IPS DF 4.7 (cell line): ENCODE results near the gene CNTNAP4.
A peak's percentile ranks its signal among the peaks of the same experiment; 100 is the strongest.

Experiments used
- DNase-seq: peaks from one replicate; pipeline ENCODE4 v3.0.0-alpha.2; 2013; ENCODE audit warnings: low spot score; ENCODE audit errors: extremely low read depth

The CNTNAP4 gene

DNA sequence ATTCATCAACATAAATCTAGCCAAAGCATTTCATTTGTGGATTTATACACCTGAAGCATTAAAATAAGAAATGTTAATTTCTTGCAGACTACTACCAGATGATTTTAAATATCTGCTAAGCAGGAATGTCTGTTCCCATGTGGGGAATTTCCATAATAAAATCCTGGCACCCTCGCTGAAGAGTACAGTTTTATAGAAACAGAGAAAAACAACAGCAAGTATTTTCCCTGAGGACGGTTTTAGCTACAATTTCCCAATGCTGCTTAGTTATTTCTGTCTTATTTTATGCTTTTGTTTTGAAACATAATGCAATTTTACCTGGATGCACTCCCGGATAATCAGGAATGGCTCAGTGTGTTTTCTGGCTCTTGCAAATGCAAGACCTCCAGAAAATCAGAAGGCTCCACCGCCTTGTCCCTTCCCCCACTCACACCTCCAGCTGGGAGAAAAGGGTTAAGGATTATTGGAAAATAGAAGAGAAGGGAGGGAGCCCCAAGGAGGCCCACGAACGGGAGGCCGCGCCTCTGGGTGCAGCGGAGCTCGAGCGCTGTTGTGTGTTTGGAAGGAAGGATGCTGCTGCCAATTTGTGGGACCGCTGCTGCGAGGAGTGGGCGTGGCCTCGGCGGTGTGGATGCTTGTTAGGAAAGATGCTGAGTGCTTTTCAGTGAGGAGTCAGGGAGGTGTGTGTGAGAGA is at the start of gene CNTNAP4:
CNTNAP4 (plus strand) TSS at position 657 of the 694 bp plus-strand sequence. CDS start 262 bp downstream, outside the sequence.
- no peak for DNase-seq

DNA sequence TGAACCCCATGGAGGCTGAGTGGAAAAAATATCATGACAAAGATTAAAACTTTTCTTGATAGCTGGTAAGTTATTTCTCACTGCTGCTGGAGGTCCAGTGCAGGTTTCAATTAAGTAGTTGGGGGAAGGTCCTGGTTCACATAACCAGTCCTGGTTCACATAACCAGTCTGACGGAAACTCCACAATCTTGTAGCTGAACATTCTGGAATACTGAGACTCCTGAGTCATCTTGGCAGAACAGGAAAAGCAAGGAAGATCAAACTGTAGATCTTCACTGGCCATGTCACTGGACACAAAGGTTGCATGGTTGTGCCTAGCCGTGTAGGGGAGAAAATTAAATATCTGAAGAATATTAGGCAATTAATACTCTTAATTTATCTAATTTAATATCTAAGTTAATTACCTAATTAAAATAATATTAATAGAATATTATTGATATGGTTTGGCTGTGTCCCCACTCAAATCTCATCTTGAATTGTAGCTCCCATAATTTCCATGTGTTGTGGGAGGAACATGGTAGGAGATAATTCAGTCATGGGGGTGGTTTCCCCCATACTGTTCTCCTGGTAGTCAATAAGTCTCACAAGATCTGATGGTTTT is 48.6 kb upstream of the CNTNAP4 start:
- no peak for DNase-seq

DNA sequence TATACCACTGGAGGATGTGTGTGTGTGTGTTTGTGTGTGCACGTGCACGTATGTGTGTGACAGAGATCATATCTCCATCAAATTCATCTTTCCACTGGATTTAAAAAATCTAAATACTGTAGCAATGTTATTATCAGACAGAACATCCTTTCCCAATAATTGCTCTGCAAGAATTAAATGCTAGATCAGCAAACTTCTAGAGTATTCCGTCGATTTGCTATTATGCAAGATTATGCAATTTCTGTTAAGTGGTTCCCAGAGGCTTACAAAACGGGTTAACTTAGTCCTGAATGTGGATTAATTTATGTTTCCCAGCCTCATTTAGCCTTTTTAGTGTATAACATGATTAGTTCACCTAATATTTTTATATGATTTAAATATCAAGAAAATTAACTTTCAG is 44.5 kb upstream of the CNTNAP4 start:
- no peak for DNase-seq

DNA sequence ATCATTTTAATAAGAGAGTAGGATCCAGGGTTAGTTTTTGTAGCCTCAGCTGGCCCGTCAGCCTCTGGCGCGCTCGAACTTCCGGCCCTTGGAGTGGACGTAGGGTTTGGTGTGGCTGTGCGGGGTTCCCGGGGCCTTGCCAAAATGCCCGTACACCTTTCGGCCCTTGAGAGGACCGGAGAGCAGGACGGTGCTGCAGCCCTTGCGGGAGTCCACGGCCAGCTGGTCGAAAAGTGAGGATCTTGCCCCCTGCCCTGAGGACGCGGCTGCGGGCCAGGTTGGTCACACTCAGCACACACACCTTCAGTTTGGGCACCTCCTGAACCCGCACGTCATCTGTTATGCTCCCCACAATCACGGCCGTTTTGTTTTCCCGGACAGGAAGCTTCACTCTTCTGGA is 42.2 kb upstream of the CNTNAP4 start:
- DNase-seq, result no peak

DNA sequence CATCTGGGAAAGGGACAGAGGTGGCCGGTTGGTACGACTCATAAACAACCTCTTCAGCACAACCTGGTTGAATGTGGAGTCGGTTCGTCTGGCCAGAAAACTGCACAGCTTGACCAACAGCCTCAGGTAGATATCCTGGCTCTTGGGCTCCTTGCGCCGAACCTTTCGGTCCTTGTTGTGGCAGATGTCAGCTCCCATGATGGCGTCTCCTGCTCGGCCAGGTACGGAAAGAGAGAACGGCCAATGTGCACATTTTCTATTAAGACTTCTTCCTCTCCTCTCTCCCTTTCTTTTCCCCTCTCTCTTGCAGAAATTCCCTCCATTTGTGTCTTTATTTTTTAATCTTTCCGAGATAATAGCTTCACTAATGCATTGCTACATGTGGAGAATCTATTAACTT is 41.8 kb upstream of the CNTNAP4 start:
- no peak for DNase-seq

DNA sequence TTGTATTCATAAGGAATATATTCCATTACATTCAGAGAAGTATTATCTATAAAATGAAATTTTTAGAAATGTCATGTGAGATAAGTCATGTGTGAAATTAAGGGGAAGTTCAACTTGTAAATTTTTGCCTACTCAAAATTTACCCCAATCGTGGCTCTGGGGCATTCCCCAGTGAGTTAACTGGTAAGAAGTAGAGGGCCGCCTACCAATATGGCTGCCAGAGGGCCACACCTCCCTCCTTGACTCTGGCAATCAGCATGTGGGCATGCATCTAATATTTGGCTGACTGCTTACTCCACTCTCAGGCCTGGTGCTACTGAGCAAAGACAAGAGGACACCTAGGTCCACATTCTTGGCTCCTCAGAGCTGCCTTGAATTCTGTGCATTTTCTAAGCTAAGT is 39.7 kb upstream of the CNTNAP4 start:
- DNase-seq, result no peak

DNA sequence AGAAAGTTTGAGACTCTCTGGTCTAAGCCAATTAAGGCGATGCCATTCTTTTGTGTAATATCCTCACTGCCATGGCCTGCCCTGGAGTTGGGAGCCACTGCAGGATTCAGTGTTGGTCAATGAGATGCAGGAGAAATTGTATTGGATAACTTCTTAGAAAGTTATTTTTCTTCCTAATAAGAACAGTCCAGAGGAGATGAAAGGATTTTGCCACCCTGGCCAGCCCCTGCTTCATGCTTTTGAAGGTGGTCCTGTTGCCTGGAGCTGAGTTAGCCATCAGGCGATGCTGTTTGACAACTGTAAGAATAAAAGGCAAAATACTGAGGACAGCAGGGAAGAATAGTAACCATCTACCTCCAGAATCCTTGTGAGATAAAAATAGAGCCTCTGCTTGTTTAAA is 35.4 kb upstream of the CNTNAP4 start:
- no peak for DNase-seq

DNA sequence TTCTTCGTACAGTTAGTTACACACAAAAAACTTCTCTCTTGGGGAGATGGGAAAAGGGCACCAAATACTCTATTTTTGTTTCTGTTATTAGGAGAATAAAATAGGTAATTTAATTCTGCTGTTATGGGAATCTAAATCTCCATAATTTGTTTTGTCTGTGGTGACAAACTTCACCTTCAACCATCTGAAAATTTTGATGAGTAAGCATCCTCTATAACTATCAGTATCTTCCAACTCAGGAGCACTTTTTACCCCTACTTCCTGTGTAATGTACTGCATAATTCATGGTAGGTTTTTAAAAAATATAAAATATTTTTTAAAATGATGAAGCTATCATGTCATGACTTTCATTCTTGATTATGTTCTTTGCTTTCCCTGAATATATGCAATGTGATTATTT is 33.6 kb upstream of the CNTNAP4 start:
- no peak for DNase-seq

DNA sequence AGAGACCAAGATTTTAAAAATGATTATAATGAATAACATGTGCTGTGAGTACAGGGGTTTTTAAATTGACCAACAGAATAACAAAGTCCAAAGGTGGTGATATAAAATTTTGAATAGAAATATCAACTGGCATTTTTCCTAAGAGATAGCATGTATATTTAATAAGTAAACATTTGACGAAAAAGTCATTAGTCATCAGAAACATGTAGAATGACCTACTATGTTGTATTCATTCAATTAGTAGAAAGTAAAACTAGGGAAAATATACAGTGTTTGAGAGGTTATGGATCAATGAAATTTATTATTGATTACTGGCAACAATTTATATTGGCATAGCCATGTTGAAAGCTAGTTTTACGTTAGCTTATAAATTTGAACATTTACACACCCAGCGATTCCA is 30.6 kb upstream of the CNTNAP4 start:
- no peak for DNase-seq

DNA sequence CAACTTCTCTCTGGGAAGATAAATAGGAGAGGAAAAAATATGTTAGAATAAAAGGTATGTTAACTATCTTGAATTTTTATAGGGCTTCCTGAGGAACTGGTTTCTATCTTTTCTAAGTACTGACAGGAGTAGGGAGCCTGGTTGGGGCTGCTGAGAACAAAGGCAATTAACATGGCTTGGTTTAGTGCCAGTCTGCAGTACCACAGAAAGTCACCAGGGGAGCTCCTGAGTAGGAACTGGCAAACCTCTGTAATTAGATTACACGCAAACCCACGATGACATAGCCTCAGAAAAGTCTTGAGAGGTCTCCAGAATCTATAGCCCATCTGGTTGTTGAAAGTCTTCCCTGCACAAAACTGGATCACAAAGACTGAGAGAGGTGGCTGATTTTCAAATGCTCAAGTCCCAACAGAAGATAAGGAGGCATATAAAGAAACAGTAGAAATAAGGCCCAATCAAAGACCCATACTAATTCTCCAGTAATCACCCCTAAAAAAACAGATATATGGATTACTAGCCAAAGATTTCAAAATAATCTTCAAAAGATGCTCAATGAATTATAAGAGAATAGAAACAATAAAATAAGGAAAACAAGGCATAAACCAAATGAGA is 11.7 kb upstream of the CNTNAP4 start:
- peak; percentile 3 for DNase-seq

DNA sequence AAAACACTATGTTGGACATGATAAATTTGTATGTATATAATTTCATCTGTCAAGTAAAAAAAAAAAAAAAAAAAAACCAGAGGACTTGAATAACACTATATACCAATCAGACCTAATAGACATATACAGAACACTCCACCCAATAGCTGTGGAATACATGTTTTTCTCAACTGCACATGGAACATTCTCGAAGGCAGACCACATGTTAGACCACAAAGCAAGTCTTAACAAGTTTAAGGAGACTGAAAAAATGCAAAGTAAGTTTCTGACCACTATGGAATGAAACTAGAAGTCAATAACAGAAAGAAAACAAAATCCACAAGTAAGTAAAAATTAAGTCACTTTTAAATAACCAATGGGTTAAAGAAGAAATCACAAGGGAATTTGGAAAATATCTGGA is 8.4 kb upstream of the CNTNAP4 start:
- DNase-seq, result no peak

DNA sequence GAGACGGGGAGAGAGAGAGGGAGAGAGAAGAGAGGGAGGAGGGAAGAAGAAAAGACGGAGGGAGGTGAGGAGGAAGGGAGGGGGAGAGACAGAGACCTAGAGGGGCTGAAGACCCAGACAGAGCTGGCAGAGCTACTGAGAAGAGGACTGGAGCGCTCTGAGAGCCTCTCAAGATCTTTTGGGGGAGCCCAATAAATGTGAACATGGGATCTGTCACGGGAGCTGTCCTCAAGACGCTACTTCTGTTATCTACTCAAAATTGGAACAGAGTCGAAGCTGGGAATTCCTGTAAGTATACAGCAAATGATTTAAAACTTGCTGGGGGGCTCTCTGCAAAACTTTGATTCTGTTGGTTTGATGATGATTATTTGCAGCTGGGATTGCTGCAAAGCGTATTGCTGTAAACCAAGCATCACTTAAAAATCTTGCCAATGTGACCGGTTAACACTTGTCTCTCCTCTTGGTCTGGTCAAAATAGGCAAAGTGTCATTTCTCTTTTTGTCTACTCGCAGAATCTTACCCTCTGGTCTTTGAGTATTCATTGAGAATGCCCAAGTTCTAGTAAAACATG is 344 bp downstream of the CNTNAP4 start:
- no peak for DNase-seq

DNA sequence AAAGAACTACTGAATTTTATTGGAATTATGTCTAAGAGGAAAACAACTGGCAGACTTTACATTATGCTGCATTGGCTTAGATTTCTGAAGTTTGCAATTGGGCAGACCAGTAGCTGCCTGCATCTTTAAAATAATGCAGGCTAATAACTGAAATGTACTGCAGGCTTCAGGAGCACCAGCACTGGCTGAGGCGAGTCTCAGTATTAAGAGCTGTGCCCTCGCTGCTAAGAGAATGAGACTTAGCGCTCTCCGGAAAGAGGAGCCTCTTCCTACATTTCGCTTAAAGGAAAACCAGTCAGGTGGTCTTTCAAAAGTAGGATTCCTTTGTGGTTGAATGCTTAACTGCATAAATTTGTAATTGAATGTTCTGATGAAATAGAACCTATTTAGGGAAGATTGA is 885 bp downstream of the CNTNAP4 start:
- no peak for DNase-seq

DNA sequence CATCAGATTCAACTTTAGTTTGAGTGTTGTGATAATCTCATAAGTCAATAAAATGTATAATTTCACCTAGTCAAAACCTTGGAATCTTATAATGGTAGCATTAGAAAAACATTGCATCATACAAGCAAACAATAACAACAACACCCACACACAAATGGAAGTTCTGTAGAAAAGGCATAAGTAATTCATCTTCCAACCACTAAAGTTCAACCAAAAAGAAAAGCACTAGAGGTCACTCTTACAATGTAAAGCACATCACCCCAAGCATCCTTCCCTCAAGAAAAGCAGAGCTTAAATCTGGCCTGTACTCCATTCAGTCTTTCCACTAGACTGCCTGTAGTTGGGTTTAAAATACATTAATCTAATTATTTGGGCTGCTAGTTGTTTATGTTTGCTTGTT is 1.8 kb downstream of the CNTNAP4 start:
- DNase-seq, result no peak

DNA sequence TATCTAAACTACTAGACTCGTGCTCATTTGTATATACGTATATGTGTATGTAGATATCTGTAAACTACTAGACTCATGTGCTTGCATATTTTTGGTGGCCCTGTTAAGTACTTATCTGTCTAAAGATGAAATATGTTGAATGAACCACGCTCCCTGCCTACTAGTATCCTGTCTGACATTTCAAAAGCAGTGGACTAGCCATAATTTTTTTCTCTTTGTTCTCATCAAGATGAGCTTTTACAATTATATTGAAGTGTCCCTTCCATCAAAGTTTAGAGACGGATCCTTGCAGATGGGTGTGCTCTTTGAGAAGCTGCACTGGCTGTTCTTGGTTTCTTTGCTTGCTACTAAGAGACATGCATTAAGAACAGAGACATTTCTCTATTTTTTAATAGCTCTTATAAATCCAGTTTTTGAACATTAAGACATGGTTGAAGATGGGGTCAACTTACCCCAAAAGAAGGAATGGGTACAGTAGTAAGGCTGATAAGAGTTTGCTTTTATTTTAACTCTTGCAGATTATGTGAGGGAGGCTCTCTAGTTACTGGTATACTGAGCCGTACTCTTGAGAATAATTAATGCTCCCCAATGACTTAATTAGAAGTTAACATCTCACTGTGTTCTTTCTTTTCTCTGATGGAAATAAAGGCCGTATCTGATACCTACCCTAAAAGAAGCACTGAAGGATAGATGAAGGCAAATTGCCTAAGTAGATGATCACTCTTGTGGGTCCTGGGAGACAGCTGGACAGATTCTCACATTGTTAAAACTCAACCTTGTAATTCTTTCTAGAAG is 3.4 kb downstream of the CNTNAP4 start:
- DNase-seq, result no peak

DNA sequence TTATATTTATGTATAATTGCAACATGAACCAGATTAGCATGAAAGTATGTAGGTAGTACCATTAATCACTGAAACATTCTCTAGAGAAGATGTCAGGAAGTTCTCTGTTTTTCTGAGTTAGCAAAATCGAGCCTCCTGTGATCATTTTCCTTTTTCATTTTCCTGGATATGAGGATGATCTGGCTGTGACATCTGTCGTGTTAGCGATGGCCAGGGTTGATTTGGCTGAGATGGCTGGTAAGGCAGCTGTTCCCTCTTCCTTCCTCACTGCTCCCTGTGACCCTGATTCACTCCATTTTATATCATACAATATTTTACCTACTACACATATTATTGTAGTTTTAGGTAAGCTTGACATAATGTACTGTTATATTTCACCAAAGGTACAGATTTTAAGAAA is 10.3 kb downstream of the CNTNAP4 start:
- DNase-seq, result no peak

DNA sequence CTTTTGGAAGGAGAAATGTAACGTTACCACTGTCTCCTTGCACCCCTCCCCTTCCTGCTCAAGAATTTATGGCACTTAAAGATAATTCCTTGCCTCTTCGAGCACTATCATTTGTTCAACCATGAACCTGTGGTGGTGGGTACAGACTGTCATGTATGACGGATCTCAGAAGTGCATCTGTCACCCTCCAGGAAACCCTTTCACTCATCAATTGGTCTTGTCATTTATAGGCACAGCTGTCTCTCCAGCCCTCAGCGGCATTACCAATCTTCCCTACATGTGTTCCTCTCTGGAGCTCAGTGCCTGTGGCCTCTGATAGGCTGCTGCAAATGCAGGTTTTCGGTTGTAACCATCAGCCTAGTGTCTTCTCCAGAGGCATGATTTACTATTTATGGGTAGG is 15.0 kb downstream of the CNTNAP4 start:
- no peak for DNase-seq

DNA sequence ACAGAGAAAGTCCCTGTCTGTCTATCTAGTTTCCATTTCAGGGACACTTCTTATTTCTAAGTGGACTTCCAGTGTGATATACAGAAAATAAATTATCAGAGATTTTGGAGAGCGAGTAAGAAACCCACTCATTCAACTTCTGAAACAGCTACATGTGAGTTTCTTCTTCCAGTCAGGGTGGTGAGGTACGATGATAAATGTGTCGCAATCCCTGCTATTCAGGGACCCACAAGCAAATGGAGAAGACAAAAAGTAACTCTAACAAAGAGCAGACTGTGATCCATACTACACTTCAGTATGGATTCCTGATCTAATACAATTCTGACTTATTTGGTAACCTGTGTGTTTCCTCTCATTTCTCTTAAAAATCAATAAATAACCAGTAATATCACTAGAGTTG is 16.8 kb downstream of the CNTNAP4 start:
- DNase-seq, result no peak

DNA sequence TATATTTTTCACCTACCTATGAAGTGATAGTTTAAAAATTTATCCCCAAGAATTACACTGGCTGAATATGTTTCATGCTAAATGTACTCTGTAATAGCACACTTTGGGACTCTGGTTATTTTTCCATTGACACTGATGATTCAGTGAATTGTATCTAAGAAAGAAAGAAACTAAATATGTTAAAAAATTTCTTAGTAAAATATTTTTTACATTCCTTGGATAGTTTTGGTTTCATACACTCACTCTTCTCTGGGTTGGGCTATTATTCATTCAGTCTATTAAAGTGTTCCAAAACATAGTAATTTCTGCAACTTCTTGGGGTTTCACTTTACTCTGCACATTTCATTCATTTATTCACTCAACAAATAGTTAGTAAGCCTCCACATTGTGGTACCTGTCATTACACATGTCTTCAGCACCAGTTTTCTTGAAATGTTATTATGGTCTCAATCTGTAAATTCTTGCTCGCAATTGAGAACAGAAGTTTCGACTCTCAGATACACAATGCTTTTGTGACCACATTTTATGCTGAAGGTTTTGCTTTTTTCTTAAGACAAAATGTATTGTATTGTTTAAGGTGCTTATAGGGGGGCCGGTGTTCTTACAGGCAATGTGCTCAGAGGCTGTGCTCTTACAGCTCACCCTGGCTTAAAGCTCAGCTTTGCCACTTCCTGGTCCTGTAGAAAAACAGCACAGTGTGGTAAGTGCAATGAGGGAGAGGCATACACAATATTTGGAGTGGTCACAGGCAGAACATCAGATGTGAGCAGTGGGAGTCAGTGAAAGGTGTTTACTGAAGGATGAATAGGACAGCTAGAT is 17.4 kb downstream of the CNTNAP4 start:
- no peak for DNase-seq

DNA sequence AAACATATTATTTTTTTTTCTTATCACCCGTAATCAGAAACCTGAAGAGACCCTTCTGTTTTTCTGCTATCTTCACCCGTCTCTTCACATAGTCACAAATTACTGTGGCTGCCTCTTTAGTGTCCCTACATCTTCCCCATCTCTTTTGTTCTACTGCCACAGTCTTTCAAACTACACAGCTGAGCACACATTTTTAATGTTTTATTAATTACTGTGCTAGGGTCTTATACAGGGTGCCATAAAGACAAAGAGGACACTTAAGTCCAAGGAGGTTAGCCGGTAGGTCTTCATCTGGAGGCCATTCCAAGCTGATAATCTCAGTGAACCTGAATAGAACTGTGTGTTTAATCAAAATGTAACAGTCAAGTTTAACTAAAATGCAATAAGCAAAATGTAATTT is 20.7 kb downstream of the CNTNAP4 start:
- DNase-seq, result no peak
